AG10803 (cell line): ENCODE results near the gene DEPDC5.
"Not testable (repeated sequence)": the region's sequence is repeated elsewhere in the genome, so short reads cannot be mapped to it uniquely, and the experiment has no call there.

Experiments
- DNase-seq: peaks from one replicate; pipeline ENCODE4 v3.0.0; 2010; ENCODE audit warnings: low read depth
- H3K4me3 ChIP-seq: 2 replicates; pipeline ENCODE4 v1.5.1; 2011; ENCODE audit warnings: mild to moderate bottlenecking, low read length, control low read depth
- TF ChIP-seq, protein P1 (sequence below): conservative IDR thresholded peaks from 2 replicates; pipeline ENCODE4 v1.5.1; 2011; ENCODE audit warnings: mild to moderate bottlenecking, low read length, control low read depth, inconsistent platforms

The DEPDC5 gene

GRCh38 chr22:31802575-31802974 lies 48.8 kb downstream of the DEPDC5 start:
- H3K4me3 ChIP-seq = no peak overlapping the region
- no peak for DNase-seq
- TF ChIP-seq, protein P1, sequence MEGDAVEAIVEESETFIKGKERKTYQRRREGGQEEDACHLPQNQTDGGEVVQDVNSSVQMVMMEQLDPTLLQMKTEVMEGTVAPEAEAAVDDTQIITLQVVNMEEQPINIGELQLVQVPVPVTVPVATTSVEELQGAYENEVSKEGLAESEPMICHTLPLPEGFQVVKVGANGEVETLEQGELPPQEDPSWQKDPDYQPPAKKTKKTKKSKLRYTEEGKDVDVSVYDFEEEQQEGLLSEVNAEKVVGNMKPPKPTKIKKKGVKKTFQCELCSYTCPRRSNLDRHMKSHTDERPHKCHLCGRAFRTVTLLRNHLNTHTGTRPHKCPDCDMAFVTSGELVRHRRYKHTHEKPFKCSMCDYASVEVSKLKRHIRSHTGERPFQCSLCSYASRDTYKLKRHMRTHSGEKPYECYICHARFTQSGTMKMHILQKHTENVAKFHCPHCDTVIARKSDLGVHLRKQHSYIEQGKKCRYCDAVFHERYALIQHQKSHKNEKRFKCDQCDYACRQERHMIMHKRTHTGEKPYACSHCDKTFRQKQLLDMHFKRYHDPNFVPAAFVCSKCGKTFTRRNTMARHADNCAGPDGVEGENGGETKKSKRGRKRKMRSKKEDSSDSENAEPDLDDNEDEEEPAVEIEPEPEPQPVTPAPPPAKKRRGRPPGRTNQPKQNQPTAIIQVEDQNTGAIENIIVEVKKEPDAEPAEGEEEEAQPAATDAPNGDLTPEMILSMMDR = no peak

- TF ChIP-seq, protein P1 = no peak
- DNase-seq = no peak
- H3K4me3 ChIP-seq = no peak overlapping the region
Measured at GRCh38 chr22:31806751-31807150, 52.9 kb downstream of the DEPDC5 start.

DNA sequence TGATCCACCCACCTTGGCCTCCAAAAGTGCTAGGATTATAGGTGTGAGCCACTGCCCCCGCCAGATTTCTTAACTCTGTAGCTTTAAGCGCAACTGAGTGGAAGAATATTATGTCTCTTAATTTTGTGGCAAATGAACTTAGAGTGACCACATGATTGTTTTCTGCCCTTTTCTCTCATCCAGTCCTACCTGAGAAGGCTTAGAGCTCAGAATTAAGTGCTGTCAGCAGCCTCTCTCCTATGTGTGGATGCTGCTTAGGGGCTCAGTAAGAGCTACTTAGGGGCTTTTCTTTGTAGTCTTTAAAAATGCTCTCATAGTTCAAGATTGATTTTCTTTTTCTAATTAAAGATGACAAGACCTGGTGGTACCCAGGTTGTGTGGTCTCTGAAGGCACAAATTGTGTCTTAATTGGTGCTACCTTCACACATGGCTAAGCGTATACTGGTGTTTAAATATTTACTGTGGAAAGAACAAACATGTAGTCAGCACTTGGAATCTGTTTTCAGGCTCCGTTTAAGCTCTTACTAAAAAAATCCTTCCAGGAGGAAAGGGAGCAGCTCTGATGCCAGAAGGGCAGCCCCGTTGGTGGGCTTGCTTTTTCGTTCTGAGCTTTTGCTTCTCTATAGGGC lies 59.3 kb downstream of the DEPDC5 start:
- DNase-seq = no peak
- TF ChIP-seq, protein P1 = no peak

GRCh38 chr22:31813898-31814297 lies 60.1 kb downstream of the DEPDC5 start:
- not testable (repeated sequence) for DNase-seq, H3K4me3 ChIP-seq

More for the DNA sequence above, 59.3 kb downstream of the DEPDC5 start:
- no peak overlapping the region for H3K4me3 ChIP-seq

- DNase-seq = no peak
- TF ChIP-seq, protein P1 = no peak
- H3K4me3 ChIP-seq = no peak overlapping the region
Measured at GRCh38 chr22:31814942-31815341, 61.1 kb downstream of the DEPDC5 start.

GRCh38 chr22:31815383-31815814 lies 61.6 kb downstream of the DEPDC5 start:
- DNase-seq, H3K4me3 ChIP-seq: not testable (repeated sequence)

- no peak overlapping the region for H3K4me3 ChIP-seq
- TF ChIP-seq, protein P1 = no peak
- DNase-seq = no peak
Measured at GRCh38 chr22:31816750-31817149, 62.9 kb downstream of the DEPDC5 start.

GRCh38 chr22:31818481-31819392 lies 64.9 kb downstream of the DEPDC5 start:
- DNase-seq = peak; percentile 55
- TF ChIP-seq, protein P1 = no peak

More at GRCh38 chr22:31818481-31819392, 64.9 kb downstream of the DEPDC5 start:
- H3K4me3 ChIP-seq = no peak overlapping the region
